ENCODE results near the gene LMNTD1. TPM values are rescaled to one million over a fixed set of nuclear protein-coding genes. Genes with fewer than 3 reads are reported as not detected.

LMNTD1 gene
- polyA plus RNA-seq, 1 experiment = 0.76 TPM

GRCh38 chr12:25556153-25556552 is 3.1 kb upstream of the LMNTD1 start:
- no peaks in the 10 kb centered on the region for H3K27me3 ChIP-seq (ENCODE audit: control insufficient read depth, insufficient read depth, low read length)
- no peaks in the 10 kb centered on the region for H3K36me3 ChIP-seq (ENCODE audit: control insufficient read depth, insufficient read depth, low read length)
- no peak for TF ChIP-seq CTCF (IDR thresholded peaks at IDR 0.05; ENCODE audit: insufficient read depth, low read depth, low read length)
- POLR2A ChIA-PET = no interaction called here
- no peak for DNase-seq (ENCODE audit: low read depth)
- CTCF ChIA-PET = interaction anchor here (3.6 kb wide), 1 partner anchor 121 kb away, joined by 17 read pairs; no protein-coding TSS in a partner anchor
- no peak overlapping the region for H3K4me3 ChIP-seq (ENCODE audit: low read depth, low read length)

- H3K27me3 ChIP-seq (ENCODE audit: control insufficient read depth, insufficient read depth, low read length) = no peaks in the 10 kb centered on the region
- CTCF ChIA-PET = interaction anchor here (0.5 to 1.7 kb wide), 2 partner anchors 123 to 397 kb away, joined by 3 read pairs; no protein-coding TSS in a partner anchor
- POLR2A ChIA-PET = interaction anchor here (0.6 kb wide), 1 partner anchor 57 kb away, joined by 3 read pairs; no protein-coding TSS in a partner anchor
- no peak for TF ChIP-seq CTCF (IDR thresholded peaks at IDR 0.05; ENCODE audit: insufficient read depth, low read depth, low read length)
- H3K36me3 ChIP-seq (ENCODE audit: control insufficient read depth, insufficient read depth, low read length) = no peaks in the 10 kb centered on the region
- H3K4me3 ChIP-seq (ENCODE audit: low read depth, low read length) = no peak overlapping the region
- DNase-seq (ENCODE audit: low read depth) = peak; percentile 15
These were observed 402 bp downstream of the LMNTD1 start for GRCh38 chr12:25552681-25553080.

- Histone ChIP-seq H3K4me3 (ENCODE audit: low read depth, low read length) (no peak overlapping the region), H3K36me3 (ENCODE audit: control insufficient read depth, insufficient read depth, low read length) (no peaks in the 10 kb centered on the region), H3K27me3 (ENCODE audit: control insufficient read depth, insufficient read depth, low read length) (no peaks in the 10 kb centered on the region)
- DNase-seq (ENCODE audit: low read depth) = peak; percentile 44
- POLR2A ChIA-PET = no interaction called here
- CTCF ChIA-PET = interaction anchor here (0.7 kb wide), 1 partner anchor 114 kb away, joined by 3 read pairs; no protein-coding TSS in a partner anchor
- no peak for TF ChIP-seq CTCF (IDR thresholded peaks at IDR 0.05; ENCODE audit: insufficient read depth, low read depth, low read length)
These were observed 2.9 kb downstream of the LMNTD1 start for GRCh38 chr12:25550186-25550585.

- ChIA-PET CTCF (no interaction called here), POLR2A (interaction anchor here (0.8 kb wide), 1 partner anchor 20 kb away, joined by 3 read pairs; no protein-coding TSS in a partner anchor)
- no peak for DNase-seq (ENCODE audit: low read depth)
- no peaks in the 10 kb centered on the region for H3K36me3 ChIP-seq (ENCODE audit: control insufficient read depth, insufficient read depth, low read length)
- H3K4me3 ChIP-seq (ENCODE audit: low read depth, low read length) = no peak overlapping the region
- H3K27me3 ChIP-seq (ENCODE audit: control insufficient read depth, insufficient read depth, low read length) = no peaks in the 10 kb centered on the region
- TF ChIP-seq CTCF (IDR thresholded peaks at IDR 0.05; ENCODE audit: insufficient read depth, low read depth, low read length) = no peak
These were observed 4.0 kb downstream of the LMNTD1 start for GRCh38 chr12:25549120-25549519.

- no peak for DNase-seq (ENCODE audit: low read depth)
- POLR2A ChIA-PET = no interaction called here
These were observed 6.8 kb downstream of the LMNTD1 start for GRCh38 chr12:25546318-25546717.

More at GRCh38 chr12:25546318-25546717, 6.8 kb downstream of the LMNTD1 start:
- H3K4me3 ChIP-seq (ENCODE audit: low read depth, low read length) = no peak overlapping the region
- no peaks in the 10 kb centered on the region for H3K27me3 ChIP-seq (ENCODE audit: control insufficient read depth, insufficient read depth, low read length)
- CTCF ChIA-PET = interaction anchor here (1.3 kb wide), 1 partner anchor 107 kb away, joined by 3 read pairs; no protein-coding TSS in a partner anchor
- TF ChIP-seq CTCF (IDR thresholded peaks at IDR 0.05; ENCODE audit: insufficient read depth, low read depth, low read length) = no peak
- H3K36me3 ChIP-seq (ENCODE audit: control insufficient read depth, insufficient read depth, low read length) = no peaks in the 10 kb centered on the region

All from BJ (cell line).